PC-9 (cell line): ENCODE results near the gene XIRP2.
"Not testable (repeated sequence)": the region's sequence is repeated elsewhere in the genome, so short reads cannot be mapped to it uniquely, and the experiment has no call there.

ENCODE experiments used
- EZH2 ChIP-seq: fragments of 200-600 bp; sonication (generic); IDR thresholded peaks from 2 replicates; pipeline ENCODE4 v1.8.0; 2017; ENCODE audit warnings: antibody characterized with exemption, low read depth
- TF ChIP-seq, protein P1 (sequence below): fragments of 200-600 bp; sonication (generic); conservative IDR thresholded peaks from 2 replicates; pipeline ENCODE4 v1.6.1; 2017; ENCODE audit warnings: mixed run types, antibody characterized with exemption, mild to moderate bottlenecking, moderate library complexity

- TF ChIP-seq, protein P1, sequence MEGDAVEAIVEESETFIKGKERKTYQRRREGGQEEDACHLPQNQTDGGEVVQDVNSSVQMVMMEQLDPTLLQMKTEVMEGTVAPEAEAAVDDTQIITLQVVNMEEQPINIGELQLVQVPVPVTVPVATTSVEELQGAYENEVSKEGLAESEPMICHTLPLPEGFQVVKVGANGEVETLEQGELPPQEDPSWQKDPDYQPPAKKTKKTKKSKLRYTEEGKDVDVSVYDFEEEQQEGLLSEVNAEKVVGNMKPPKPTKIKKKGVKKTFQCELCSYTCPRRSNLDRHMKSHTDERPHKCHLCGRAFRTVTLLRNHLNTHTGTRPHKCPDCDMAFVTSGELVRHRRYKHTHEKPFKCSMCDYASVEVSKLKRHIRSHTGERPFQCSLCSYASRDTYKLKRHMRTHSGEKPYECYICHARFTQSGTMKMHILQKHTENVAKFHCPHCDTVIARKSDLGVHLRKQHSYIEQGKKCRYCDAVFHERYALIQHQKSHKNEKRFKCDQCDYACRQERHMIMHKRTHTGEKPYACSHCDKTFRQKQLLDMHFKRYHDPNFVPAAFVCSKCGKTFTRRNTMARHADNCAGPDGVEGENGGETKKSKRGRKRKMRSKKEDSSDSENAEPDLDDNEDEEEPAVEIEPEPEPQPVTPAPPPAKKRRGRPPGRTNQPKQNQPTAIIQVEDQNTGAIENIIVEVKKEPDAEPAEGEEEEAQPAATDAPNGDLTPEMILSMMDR, result not testable (repeated sequence)
- TF ChIP-seq EZH2, result not testable (repeated sequence)
These were observed 380.0 kb downstream of the XIRP2 start for GRCh38 chr2:167268245-167268644.
